Medulla oblongata (tissue), 1 donor: Measurements from ENCODE around the gene BIRC7.

Source experiments
- DNase-seq: peaks from one replicate; pipeline ENCODE4 v3.0.0-alpha.2; 2015; ENCODE audit errors: extremely low spot score

The BIRC7 gene

DNA sequence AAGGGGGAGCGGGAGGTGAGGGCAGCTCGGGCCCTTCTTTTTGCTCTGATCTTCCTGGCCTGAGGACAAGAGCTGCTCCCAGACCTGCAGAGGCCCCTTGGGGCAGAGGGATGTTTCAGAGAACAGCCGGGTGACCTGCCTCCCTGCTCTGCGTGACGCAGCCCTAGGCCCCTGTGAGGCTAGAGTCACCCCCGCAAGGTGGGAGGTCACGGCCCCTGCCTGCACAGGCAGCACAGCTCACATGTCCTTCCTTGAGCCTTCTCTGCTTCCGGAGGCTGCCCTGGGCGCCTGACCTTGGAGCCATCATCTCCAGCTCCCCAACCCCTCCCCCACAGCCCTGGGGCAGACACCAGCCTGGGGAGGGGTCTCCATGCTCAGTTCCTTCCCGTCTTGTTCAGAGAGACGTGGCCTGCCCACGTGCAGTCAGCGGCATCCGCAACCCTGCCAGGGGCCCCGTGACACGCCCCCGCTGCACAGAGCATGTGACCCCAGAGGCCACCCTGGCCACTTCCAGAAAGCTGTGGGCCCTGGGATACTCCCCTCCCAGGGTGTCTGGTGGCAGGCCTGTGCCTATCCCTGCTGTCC lies at the start of gene BIRC7:
BIRC7 (plus strand) TSS at position 507 of the 585 bp plus-strand sequence. CDS start 192 bp downstream, outside the sequence.
- no peak for DNase-seq

- DNase-seq = no peak
These were observed 49.6 kb upstream of the BIRC7 start for GRCh38 chr20:63186084-63186483.

DNA sequence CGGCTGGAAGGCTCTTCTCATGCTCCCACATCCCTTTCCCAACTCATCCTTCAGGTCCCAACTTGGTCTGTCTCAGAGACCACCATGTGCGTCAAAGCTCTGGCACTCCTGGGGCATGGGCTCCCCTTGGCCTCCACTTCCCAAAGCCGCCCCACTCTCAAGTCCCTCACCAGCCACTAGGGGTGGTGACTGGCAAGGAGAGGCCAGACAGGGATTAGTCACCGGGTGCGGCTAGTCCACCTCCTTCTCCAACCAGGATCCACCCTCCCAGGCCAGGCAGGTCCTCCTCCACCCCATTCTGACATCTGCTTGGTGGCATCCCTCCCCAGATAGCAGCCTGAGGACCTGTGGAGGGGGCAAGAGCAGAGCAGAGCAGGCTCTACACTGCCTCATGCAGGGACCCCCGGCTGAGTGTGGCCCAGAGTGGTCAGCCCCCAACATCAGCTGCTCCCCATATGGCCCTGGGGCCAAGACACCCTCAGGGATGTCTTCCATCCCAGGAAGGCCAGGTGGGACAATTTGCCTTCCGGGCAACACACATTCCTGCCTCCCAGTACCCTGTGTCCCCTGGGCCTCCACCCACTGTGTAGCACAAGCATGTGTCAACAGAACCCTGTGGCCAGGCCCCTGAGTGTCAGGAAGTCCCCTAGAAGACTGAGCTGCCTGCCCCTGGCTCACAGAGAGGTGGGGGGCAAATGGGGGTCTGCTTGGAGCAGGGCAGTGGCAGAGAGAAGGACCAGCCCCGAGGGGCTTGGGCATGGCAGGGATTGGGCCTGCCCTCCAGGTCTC lies 49.0 kb upstream of the BIRC7 start:
- DNase-seq = no peak

- no peak for DNase-seq
These were observed 48.2 kb upstream of the BIRC7 start for GRCh38 chr20:63187338-63188158.

DNA sequence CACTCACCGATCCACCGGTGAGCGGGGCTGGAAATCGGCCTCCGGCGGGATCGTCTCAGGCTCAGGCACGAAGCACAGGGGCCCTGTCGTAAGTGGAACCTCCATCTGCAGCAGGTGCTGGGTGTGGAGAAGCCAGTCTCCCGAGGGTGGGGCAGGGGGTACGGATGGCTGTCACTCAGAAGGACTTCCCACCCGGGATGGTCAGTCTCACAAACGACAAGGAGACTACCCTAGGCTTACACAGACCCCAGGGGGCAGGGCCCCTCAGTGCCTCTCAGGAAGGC lies 47.6 kb upstream of the BIRC7 start:
- no peak for DNase-seq

DNA sequence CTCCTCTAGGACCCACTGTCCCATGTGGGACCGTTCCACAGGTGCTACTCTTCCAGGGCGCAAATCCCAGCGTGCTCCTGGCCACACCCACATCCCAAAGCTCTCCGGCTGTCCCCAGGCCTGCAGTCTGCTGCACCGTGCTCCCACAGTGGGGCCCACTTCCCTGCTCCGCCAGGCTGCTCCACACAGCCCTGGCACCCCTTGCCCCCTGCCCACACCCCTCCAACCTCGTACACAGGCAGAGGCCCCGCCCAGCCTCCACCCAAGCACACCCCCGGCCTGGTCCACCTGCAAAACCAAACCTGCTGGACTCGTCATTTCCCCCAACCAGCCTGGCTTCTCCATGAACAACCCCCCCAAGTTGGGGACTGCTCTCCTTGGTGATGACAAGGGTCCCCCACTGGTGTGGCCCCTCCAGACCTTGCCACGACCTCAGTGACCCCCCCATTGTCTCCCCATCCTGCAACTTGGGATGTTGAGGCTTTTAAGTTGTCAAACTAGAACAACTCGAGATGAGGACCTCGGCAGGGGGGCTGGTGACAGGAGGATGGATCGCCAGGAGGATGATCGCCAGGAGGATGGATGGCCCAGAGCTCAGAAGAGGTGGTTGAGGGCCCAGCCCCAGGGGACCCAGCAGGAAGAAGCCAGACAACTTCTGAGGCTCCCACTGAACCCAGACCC lies 46.9 kb upstream of the BIRC7 start:
- DNase-seq = no peak

DNA sequence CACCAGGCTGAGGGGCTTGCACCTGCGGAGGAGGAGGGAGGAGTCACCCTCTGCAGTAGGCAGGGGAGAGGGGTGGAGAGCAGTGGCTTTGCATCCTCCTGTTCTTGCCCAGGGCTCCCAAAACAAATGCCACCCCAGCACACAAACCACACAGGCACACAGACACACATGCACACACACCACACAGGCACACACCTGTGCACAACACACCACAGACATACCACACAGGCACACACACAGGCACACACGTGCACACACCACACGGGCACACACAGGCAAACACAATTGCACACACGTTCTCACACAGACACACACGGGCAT lies 46.4 kb upstream of the BIRC7 start:
- DNase-seq = no peak

- no peak for DNase-seq
These were observed 45.7 kb upstream of the BIRC7 start for GRCh38 chr20:63189846-63190559.

DNA sequence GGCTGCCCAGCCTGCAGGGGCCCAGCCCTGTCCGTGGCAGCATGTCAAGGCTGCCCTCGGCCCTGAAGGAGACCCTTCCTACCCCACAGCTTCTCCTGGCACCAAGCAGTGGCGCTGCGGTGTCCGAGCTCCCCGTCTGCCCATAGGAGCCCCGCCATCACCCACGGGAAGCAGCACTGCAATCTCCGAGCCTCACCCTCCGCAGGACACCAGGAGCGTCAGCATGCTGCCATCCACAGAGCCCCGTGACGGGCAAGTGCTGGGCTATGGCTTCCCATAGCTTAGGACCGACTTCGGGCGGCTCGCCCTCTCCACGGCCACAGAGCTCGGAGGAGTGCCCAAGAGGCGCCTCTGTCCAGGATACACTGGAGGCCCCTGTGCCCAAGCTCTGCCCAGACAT lies 44.9 kb upstream of the BIRC7 start:
- DNase-seq = no peak

DNA sequence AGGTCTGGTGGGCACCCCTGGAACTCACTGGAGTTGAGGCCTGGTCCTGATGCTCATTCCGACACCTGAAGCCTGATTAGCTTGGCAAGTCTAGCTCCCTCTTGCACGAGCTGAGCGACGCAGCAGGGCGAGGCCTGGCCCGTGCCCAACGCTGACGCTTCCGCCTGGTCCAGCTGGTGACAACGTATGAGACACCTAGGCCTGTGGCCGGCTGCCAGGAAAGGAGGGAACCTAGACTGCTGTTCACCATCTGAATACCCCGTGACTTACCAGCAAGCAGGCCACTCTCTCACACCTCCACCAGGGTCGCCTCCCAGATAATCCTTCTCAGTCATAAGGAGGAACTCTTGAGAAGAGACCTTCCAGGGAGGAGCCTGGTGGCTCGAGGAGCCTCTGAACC lies 44.3 kb upstream of the BIRC7 start:
- DNase-seq = no peak

- no peak for DNase-seq
These were observed 43.0 kb upstream of the BIRC7 start for GRCh38 chr20:63192721-63193120.

DNA sequence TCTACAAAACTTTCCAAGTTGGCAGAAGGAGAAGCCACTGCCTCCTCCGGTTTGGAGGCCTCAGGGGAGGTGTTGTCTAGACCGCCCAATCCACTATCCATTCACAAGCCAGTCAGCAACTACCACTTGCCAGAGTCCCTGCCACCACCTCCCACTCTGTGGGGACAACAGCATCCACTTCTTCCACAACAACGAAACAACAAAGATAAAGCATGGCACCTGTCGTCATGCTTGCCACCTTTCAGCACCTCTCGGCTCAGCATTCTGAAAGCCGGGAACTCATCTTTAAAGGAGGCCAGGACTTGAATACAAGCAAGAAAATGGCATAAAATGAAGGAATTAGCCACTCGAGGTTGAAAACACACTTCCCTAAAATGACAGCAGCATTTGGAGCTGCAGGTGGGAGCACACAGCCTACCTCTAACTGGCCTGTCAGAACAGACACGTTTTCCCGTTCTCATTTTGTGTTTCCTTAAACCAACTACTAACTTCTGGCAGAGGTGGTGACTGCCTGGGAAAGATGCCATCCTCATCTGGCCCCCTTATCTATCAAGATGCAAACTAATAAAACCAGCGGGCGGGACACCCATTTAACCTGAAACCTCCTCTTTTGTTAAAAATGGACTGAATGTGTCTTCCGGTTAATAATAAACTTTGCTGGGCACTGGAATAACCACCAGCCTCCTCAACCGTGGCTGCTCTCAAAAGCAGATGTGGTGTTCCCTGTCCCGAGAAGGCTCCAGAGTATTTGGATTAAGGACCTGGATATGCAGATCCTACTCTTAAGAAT lies 41.5 kb upstream of the BIRC7 start:
- DNase-seq = no peak

- DNase-seq = no peak
These were observed 40.9 kb upstream of the BIRC7 start for GRCh38 chr20:63194797-63195173.

DNA sequence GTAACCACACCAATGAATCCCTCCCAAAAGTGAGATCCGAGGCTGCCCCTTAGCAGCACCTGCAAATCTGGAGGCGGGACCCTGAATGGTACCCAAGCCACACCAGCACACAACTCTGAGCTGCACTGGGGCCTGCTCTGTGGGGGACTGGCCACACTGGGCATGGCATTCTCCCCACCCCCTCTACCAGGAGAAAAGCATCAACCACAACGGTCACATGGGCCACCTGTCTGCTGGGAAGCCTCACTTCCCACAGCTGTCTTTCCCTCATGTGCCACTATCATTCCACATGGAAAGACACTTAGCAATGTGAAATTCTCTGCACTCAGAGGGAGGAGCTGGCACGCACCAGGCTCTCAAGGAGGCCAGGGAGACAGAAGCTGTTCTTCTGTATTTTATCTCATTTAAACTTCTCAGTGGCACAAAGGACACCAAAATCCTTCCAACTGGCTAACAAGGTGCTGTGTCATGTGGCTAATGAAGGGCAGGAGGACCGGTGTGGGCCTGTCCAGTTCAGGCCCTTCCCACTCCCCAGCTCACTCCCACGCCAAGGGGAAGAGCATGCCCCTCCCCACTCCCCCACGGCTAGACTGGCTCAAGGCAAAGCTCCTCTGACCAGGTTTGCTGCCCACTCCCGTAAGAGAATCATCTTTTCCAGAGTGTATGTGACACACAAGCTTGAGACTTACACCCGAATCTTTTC lies 38.8 kb upstream of the BIRC7 start:
- no peak for DNase-seq

- DNase-seq = no peak
These were observed 37.1 kb upstream of the BIRC7 start for GRCh38 chr20:63198606-63199005.

DNA sequence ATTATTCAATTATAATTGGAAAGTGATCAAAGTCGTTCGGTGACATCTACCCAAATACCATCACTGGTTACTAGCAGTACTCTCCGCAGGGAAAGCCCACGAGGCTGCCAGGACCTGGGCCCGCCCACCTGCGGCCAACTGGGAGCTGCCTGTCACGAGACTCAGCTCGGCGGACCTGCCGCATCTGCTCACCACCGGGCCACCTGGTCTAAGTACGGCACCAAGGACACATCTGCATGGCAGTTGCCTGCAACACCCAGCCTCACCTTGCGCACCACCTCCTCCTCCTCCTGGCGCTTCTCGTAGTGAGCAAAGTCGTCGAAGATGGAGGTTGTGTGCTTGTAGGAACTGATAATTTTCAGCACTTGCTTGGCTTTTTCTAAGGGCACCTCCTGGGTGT lies 33.7 kb upstream of the BIRC7 start:
- DNase-seq = no peak

DNA sequence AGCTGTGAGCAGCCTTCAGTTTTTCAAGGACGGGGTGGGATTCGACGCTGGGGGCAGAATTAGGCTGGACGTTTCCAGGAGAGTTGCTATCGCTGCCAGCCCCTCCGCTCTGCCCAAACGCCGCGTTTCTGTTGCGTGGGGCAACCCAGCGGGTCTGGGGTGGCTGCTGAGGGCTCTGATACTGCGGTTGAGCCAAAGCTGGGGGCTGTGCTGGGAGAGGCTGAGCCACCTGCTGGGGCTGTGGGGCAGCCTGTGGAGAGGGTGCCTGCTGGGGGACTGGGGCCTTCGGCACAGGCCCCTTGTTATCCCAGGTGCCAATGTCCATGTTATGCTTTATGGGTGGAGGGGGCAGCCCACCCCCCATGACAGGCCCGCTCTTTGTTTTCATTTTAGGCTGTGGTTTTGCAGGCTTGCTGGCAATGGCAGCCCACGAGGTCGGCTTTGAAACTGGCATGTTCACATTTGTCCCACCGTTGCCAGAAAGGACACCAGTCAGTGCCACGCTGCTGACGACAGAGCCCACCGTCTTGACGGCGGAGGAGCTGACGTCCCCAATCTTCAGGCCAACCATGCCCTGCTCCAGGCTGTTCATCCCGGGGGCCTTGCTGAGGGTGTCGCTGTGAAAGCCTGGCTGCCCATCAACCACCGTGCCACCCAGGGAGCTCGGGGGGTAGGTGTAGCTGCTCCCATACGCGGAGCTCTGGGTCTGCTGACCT lies 32.7 kb upstream of the BIRC7 start:
- DNase-seq = no peak

DNA sequence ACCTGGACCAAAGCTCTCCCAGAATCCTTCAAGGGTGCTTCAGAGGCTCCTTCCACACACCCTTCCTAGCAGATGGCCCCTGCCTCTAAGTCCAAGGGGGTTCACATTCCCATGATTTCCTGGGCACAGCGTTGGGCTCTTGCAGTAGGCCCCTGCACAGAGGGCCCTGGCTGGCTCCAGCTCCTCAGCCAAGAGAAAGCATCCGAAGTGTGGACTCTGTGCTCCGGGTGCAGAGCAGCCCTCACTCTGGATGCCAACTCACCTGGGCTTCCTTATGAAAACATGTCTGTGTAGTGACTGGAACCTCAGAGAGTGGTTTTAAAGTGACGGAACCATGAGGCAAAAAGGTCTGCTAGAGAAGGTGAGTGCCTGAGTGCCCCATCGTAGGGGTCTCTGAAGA lies 31.3 kb upstream of the BIRC7 start:
- DNase-seq = no peak

GRCh38 chr20:63205896-63206295 lies 29.8 kb upstream of the BIRC7 start:
- no peak for DNase-seq

DNA sequence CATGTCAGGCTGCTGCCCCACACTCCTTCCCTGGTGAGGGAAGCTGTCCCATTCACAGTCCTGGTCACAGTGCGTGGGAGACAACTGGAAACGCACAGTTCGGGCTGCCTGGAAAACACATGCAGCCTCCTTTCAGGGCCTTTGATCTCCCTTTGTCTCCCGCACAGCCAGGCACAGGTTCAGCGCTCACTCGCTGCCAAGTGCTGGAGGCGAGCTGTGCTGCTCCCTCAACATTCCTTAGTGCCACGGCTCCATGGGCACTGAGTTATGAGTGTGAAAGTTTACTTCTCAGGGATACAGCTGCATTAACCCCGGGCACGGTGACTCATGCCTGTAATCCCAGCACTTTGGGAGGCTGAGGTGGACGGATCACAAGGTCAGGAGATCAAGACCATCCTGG lies 28.8 kb upstream of the BIRC7 start:
- DNase-seq = peak; percentile 67
